SH-SY5Y (cell line): ENCODE measurements around the gene DMPK.

Source experiments
- GATA2 ChIP-seq: IDR thresholded peaks from 2 replicates; pipeline ENCODE4 v1.6.1; 2011; ENCODE audit warnings: mild to moderate bottlenecking, low read depth, low read length
- GATA3 ChIP-seq: IDR thresholded peaks from 2 replicates; pipeline ENCODE4 v1.6.1; 2011; ENCODE audit warnings: low read depth, mild to moderate bottlenecking, low read length, moderate library complexity

DNA sequence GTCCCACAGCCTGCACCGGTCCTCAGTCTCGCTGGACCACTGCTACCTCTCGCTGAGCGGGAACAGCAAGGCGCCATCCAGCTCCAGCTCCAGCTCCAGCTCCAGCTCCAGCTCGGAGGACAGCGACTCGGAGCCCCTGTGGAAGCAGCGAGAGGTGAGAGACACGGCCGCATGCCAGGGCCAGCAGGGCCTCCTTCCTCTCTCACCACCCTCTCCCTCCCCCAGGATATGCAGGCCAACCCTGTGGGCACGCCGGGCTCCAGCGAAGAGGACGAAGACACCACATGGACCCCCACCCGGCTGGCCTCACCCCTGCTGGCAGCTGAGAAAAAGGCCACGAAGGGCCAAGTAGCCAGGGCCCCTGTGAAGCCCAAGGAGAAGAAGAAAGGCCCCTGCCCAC is 20.6 kb downstream of the DMPK start:
- no peak for TF ChIP-seq GATA3
- no peak for TF ChIP-seq GATA2
